ENCODE measurements around the gene DCLK1.

GRCh38 chr13:36031490-36031889 is 99.7 kb downstream of the DCLK1 start:
- no peak for TF ChIP-seq CTCF (IDR thresholded peaks at IDR 0.05; ENCODE audit: poor library complexity)
- TF ChIP-seq EZH2 (IDR thresholded peaks at IDR 0.05; ENCODE audit: borderline replicate concordance), result no peak

Data from hepatocyte (in vitro differentiated cells).